ENCODE results near the gene CIC.

DNA sequence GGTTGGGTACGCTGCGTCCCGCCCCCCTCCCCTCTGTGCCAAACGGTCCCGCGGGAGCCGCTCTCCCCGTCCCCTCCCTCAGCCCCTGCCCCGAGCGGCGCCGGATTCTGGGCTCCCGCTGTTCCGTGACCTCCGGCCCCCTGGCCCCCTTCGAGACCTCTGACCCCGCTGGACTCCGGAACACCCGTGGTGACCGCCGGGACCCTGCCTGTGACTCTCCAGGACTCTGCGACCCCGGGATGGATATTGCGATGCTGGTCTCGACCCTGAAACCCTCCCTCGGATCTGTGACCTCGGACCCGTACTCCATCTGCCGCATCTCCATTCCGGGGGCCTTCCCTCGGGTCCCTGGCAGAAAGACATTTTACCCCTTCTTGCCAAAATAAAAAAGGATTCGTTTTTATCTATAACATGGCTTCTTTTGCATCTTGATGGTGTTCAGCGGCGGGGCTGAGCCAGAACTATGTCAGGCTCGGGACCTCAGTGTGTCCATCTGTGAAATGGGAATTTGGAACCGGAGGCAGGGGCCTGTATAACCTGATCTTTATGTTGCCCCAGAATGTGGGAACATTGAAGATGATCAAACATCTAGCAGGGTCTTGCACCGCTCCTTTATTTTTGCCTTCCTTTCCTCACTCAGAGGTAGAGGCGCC lies 55.7 kb downstream of the CIC start:
- TF ChIP-seq, protein P1, sequence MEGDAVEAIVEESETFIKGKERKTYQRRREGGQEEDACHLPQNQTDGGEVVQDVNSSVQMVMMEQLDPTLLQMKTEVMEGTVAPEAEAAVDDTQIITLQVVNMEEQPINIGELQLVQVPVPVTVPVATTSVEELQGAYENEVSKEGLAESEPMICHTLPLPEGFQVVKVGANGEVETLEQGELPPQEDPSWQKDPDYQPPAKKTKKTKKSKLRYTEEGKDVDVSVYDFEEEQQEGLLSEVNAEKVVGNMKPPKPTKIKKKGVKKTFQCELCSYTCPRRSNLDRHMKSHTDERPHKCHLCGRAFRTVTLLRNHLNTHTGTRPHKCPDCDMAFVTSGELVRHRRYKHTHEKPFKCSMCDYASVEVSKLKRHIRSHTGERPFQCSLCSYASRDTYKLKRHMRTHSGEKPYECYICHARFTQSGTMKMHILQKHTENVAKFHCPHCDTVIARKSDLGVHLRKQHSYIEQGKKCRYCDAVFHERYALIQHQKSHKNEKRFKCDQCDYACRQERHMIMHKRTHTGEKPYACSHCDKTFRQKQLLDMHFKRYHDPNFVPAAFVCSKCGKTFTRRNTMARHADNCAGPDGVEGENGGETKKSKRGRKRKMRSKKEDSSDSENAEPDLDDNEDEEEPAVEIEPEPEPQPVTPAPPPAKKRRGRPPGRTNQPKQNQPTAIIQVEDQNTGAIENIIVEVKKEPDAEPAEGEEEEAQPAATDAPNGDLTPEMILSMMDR (conservative IDR thresholded peaks at IDR 0.05), result peak; percentile 85
- TF ChIP-seq EZH2 (IDR thresholded peaks at IDR 0.05; ENCODE audit: low read depth), result no peak
